ENCODE measurements around the gene HOTAIR. TPM values are rescaled to one million over a fixed set of nuclear protein-coding genes. Genes with fewer than 3 reads are reported as not detected.

Gene HOTAIR
- total and polyA plus RNA-seq, 2 donors (not counting 3 experiments of a cell fraction or from before 2014, with no cell fraction given), result not detected

DNA sequence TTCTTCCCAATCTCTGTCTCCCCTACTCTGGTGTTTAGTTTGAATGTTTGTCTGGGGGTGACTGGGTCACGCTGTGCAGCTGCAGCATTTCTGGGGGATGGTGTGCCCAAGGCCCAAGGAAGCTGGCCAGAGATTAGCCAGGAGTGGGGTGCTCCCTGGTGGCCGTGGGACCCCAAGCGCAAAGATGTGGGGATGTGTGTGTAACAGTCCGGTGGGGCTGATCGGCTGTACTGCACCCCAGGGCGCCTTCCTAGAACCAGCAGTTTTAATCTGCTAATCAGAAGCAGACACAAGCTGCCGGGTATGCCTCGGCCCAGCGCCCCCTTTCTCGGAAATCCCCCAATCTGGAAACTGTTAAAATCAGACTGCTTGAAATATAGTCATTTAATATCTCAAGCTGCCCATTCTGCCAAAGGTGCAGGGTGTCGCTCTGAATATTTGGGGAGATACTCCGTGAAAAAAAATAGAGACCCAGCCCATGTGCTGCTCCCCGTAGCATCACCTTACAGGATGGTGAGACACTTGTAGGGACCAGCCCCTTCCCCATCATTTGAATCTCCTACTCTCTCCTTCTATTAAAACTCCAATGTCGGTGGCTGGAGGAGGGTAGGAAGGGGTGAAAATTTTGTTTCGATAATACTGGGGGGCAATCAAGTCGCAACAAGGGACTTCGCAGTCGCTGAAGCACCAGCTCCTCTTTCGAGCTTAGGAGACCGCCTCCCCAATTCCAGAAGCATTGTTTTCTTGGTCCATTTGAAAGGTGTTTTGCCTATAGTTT, 29.5 kb upstream of the HOTAIR start:
- Histone ChIP-seq H3K27ac (ENCODE audit: insufficient read depth, low read depth, low read length) (no peak overlapping the region), H3K9me1 (replicated peaks; ENCODE audit: control insufficient read depth, extremely low read depth, insufficient read depth, low read length) (no peaks in the 10 kb centered on the region), H2AFZ (ENCODE audit: low read depth, low read length) (no peak overlapping the region), H3K36me3 (ENCODE audit: control insufficient read depth in 2 of 2, extremely low read depth in 1 of 2, insufficient read depth in 2 of 2, low read length in 2 of 2) (no peaks in the 10 kb centered on the region), H3K9ac (replicated peaks; ENCODE audit: extremely low read depth, insufficient read depth, low read length) (no peak overlapping the region), H3K79me2 (ENCODE audit: control insufficient read depth, insufficient read depth, low read length) (no peaks in the 10 kb centered on the region), H3K27me3 (ENCODE audit: control insufficient read depth in 2 of 2, insufficient read depth in 2 of 2, low read length in 2 of 2) (peaks cover 74 to 89% of the 10 kb centered on the region in 2 experiments), H3K4me2 (ENCODE audit: insufficient read depth, low read length) (no peak overlapping the region), H3K4me1 (ENCODE audit: control insufficient read depth, extremely low read depth, insufficient read depth, low read length) (no peaks in the 10 kb centered on the region), H4K20me1 (replicated peaks; ENCODE audit: control insufficient read depth, extremely low read depth, insufficient read depth, low read length) (no peaks in the 10 kb centered on the region), H3K4me3 (replicated peaks in 1 of 3; ENCODE audit: insufficient read depth in 1 of 3, low read depth in 1 of 3, low read length in 3 of 3) (no peak overlapping the region), H3K9me3 (replicated peaks; ENCODE audit: control insufficient read depth, insufficient read depth, low read length) (no peaks in the 10 kb centered on the region)
- dilution Hi-C loops (cut with MboI; ENCODE audit: extremely low pct_ligation_motif_present, low sequenced_read_pairs) (no loop called here), intact Hi-C loops (cut with micrococcal nuclease) (loop anchor here (10.0 kb wide), 1 partner anchor 361 kb away; the partner anchor contains the start of gene GPR84)
- POLR2A ChIA-PET, result no interaction called here
- FAIRE-seq (no peak), DNase-seq (ENCODE audit: low read depth, low spot score) (no peak)
- TF ChIP-seq JUN (IDR thresholded peaks at IDR 0.05; ENCODE audit: borderline replicate concordance, insufficient read depth, insufficient read length, low read depth), result no peak
- TF ChIP-seq, protein P1, sequence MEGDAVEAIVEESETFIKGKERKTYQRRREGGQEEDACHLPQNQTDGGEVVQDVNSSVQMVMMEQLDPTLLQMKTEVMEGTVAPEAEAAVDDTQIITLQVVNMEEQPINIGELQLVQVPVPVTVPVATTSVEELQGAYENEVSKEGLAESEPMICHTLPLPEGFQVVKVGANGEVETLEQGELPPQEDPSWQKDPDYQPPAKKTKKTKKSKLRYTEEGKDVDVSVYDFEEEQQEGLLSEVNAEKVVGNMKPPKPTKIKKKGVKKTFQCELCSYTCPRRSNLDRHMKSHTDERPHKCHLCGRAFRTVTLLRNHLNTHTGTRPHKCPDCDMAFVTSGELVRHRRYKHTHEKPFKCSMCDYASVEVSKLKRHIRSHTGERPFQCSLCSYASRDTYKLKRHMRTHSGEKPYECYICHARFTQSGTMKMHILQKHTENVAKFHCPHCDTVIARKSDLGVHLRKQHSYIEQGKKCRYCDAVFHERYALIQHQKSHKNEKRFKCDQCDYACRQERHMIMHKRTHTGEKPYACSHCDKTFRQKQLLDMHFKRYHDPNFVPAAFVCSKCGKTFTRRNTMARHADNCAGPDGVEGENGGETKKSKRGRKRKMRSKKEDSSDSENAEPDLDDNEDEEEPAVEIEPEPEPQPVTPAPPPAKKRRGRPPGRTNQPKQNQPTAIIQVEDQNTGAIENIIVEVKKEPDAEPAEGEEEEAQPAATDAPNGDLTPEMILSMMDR (IDR thresholded peaks at IDR 0.05; ENCODE audit: extremely low read depth in 1 of 2, insufficient read depth in 1 of 2, low read depth in 1 of 2, low read length in 2 of 2), result no peak
- TF ChIP-seq POLR2AphosphoS5 (IDR thresholded peaks at IDR 0.05; ENCODE audit: insufficient read depth, low read depth, low read length), result no peak
- TF ChIP-seq FOS (IDR thresholded peaks at IDR 0.05; ENCODE audit: borderline replicate concordance, insufficient read depth, low read length), result no peak
- TF ChIP-seq, protein P2, sequence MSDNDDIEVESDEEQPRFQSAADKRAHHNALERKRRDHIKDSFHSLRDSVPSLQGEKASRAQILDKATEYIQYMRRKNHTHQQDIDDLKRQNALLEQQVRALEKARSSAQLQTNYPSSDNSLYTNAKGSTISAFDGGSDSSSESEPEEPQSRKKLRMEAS (IDR thresholded peaks at IDR 0.05; ENCODE audit: insufficient read depth, insufficient read length), result no peak
- no peak for TF ChIP-seq EZH2 (IDR thresholded peaks at IDR 0.05; ENCODE audit: borderline replicate concordance, low read depth, low read length, severe bottlenecking)
- TF ChIP-seq MYC (IDR thresholded peaks at IDR 0.05; ENCODE audit: low read depth, low read length), result no peak
- TF ChIP-seq POLR2A (IDR thresholded peaks at IDR 0.05; ENCODE audit: low read depth, low read length), result no peak
- TF ChIP-seq GATA2 (IDR thresholded peaks at IDR 0.05; ENCODE audit: insufficient read depth, insufficient read length, low read depth, low read length), result no peak
- CTCF ChIA-PET, result interaction anchor here (6.7 to 17.0 kb wide), 2 partner anchors 192 to 204 kb away, joined by 235 to 616 read pairs; partner anchors contain the start of gene SMUG1
- BruUV-seq (replicated peaks), result no TSS peak
